ENCODE results near the gene KCTD14.

The KCTD14 gene

GRCh38 chr11:78010755-78011154, 12.3 kb downstream of the KCTD14 start:
- TF ChIP-seq CTCF (IDR thresholded peaks at IDR 0.05; ENCODE audit: low read length) (no peak), EZH2phosphoT487 (IDR thresholded peaks at IDR 0.05; ENCODE audit: low read length) (no peak), EZH2 (optimal IDR thresholded peaks at IDR 0.05; ENCODE audit: low read depth, low read length) (no peak)
- H3K9ac ChIP-seq (ENCODE audit: low read length) = no peak overlapping the region
- no peaks in the 10 kb centered on the region for H3K4me1 ChIP-seq (ENCODE audit: low read length)
- H2AFZ ChIP-seq (ENCODE audit: low read length) = no peak overlapping the region
- H3K36me3 ChIP-seq (replicated peaks; ENCODE audit: insufficient read depth, low read length) = no peaks in the 10 kb centered on the region
- H3K79me2 ChIP-seq (ENCODE audit: low read length) = no peaks in the 10 kb centered on the region
- no peak overlapping the region for H3K4me2 ChIP-seq (ENCODE audit: low read depth, low read length)
- no peaks in the 10 kb centered on the region for H3K27me3 ChIP-seq (replicated peaks; ENCODE audit: insufficient read depth, low read length)
- no peak overlapping the region for H3K4me3 ChIP-seq (ENCODE audit: low read length)
- no peaks in the 10 kb centered on the region for H4K20me1 ChIP-seq (ENCODE audit: insufficient read depth, low read length)
- no peak overlapping the region for H3K27ac ChIP-seq (ENCODE audit: low read length)
- H3K9me3 ChIP-seq (replicated peaks; ENCODE audit: insufficient read depth, low read length) = no peaks in the 10 kb centered on the region
- no peak for DNase-seq
- H3F3A ChIP-seq (ENCODE audit: insufficient read depth, low read length) = no peaks in the 10 kb centered on the region
- H3K9me2 ChIP-seq (replicated peaks; ENCODE audit: insufficient read depth, low read length) = no peaks in the 10 kb centered on the region

- no peak overlapping the region for H3K27ac ChIP-seq (ENCODE audit: low read length)
- no peaks in the 10 kb centered on the region for H3K36me3 ChIP-seq (replicated peaks; ENCODE audit: insufficient read depth, low read length)
- H3K79me2 ChIP-seq (ENCODE audit: low read length) = no peaks in the 10 kb centered on the region
- H3K4me2 ChIP-seq (ENCODE audit: low read depth, low read length) = no peak overlapping the region
- H3F3A ChIP-seq (ENCODE audit: insufficient read depth, low read length) = no peaks in the 10 kb centered on the region
- TF ChIP-seq EZH2 (optimal IDR thresholded peaks at IDR 0.05; ENCODE audit: low read depth, low read length) (no peak), EZH2phosphoT487 (IDR thresholded peaks at IDR 0.05; ENCODE audit: low read length) (no peak), CTCF (IDR thresholded peaks at IDR 0.05; ENCODE audit: low read length) (no peak)
- H2AFZ ChIP-seq (ENCODE audit: low read length) = no peak overlapping the region
- no peaks in the 10 kb centered on the region for H3K4me1 ChIP-seq (ENCODE audit: low read length)
- H3K9ac ChIP-seq (ENCODE audit: low read length) = no peak overlapping the region
- H3K9me2 ChIP-seq (replicated peaks; ENCODE audit: insufficient read depth, low read length) = no peaks in the 10 kb centered on the region
- no peak for DNase-seq
- H3K4me3 ChIP-seq (ENCODE audit: low read length) = no peak overlapping the region
- no peaks in the 10 kb centered on the region for H3K27me3 ChIP-seq (replicated peaks; ENCODE audit: insufficient read depth, low read length)
- no peaks in the 10 kb centered on the region for H3K9me3 ChIP-seq (replicated peaks; ENCODE audit: insufficient read depth, low read length)
- no peaks in the 10 kb centered on the region for H4K20me1 ChIP-seq (ENCODE audit: insufficient read depth, low read length)
Observed at GRCh38 chr11:78010304-78010703, 12.8 kb downstream of the KCTD14 start.

- H3K4me1 ChIP-seq (ENCODE audit: low read length) = no peaks in the 10 kb centered on the region
- H3K9me2 ChIP-seq (replicated peaks; ENCODE audit: insufficient read depth, low read length) = no peaks in the 10 kb centered on the region
- H3K79me2 ChIP-seq (ENCODE audit: low read length) = no peaks in the 10 kb centered on the region
- H4K20me1 ChIP-seq (ENCODE audit: insufficient read depth, low read length) = no peaks in the 10 kb centered on the region
- H3K9me3 ChIP-seq (replicated peaks; ENCODE audit: insufficient read depth, low read length) = no peaks in the 10 kb centered on the region
- no peak overlapping the region for H2AFZ ChIP-seq (ENCODE audit: low read length)
- no peak overlapping the region for H3K4me3 ChIP-seq (ENCODE audit: low read length)
- no peak overlapping the region for H3K27ac ChIP-seq (ENCODE audit: low read length)
- no peak overlapping the region for H3K4me2 ChIP-seq (ENCODE audit: low read depth, low read length)
- no peak overlapping the region for H3K9ac ChIP-seq (ENCODE audit: low read length)
- H3K36me3 ChIP-seq (replicated peaks; ENCODE audit: insufficient read depth, low read length) = no peaks in the 10 kb centered on the region
- H3K27me3 ChIP-seq (replicated peaks; ENCODE audit: insufficient read depth, low read length) = no peaks in the 10 kb centered on the region
- no peak for TF ChIP-seq EZH2 (optimal IDR thresholded peaks at IDR 0.05; ENCODE audit: low read depth, low read length)
- TF ChIP-seq EZH2phosphoT487 (IDR thresholded peaks at IDR 0.05; ENCODE audit: low read length) = no peak
- no peak for TF ChIP-seq CTCF (IDR thresholded peaks at IDR 0.05; ENCODE audit: low read length)
- no peak for DNase-seq
- no peaks in the 10 kb centered on the region for H3F3A ChIP-seq (ENCODE audit: insufficient read depth, low read length)
Observed at GRCh38 chr11:78009062-78009461, 14.0 kb downstream of the KCTD14 start.

Measured in MM.1S (cell line).